IMR-90 (cell line): ENCODE data around the gene NRXN2. TPM values are rescaled to one million over a fixed set of nuclear protein-coding genes. Genes with fewer than 3 reads are reported as not detected.
A peak's percentile ranks its signal among the peaks of the same experiment; 100 is the strongest.

Experiments used
- ATAC-seq: fragments of 200-7000 bp; cut with Tn5 transposase; 2 replicates; pipeline ENCODE4 v1.9.1; 2020; ENCODE audit warnings: low read depth, mild to moderate bottlenecking, moderate library complexity
- BruUV-seq: library from RNA; stranded (reverse); fragments of 400-500 nt; replicated peaks from 2 replicates; lab custom pipeline; 2021; lab: Mats Ljungman, UMichigan
- CTCF ChIA-PET: fragments of 300-600 bp; formaldehyde crosslinking; extraction: SDS; loops from one replicate; lab custom pipeline; 2021; ENCODE audit warnings: antibody characterized with exemption; lab: Yijun Ruan, JAX
- POLR2A ChIA-PET: fragments of 300-600 bp; sonication (Branson Sonifier 250); formaldehyde crosslinking; loops from one replicate; lab custom pipeline; 2022; ENCODE audit warnings: antibody characterized with exemption; ENCODE audit not compliant: unreplicated experiment; lab: Charles Lee
- DNase-seq: peaks from one replicate; pipeline ENCODE4 v3.0.0; 2013
- H2AFZ ChIP-seq: replicated peaks from 2 replicates; pipeline ENCODE3; 2013; ENCODE audit warnings: low read length, mild to moderate bottlenecking; ENCODE audit not compliant: poor library complexity
- H2AK5ac ChIP-seq: 2 replicates; pipeline ENCODE4 v1.6.1; 2013; ENCODE audit warnings: low read depth, low read length, inconsistent platforms
- H2AK9ac ChIP-seq: replicated peaks from 2 replicates; pipeline ENCODE3; 2013; ENCODE audit warnings: mild to moderate bottlenecking, low read depth, low read length, moderate library complexity; ENCODE audit not compliant: poor library complexity
- H2BK120ac ChIP-seq: 2 replicates; pipeline ENCODE4 v1.6.1; 2013; ENCODE audit warnings: low read depth, low read length, inconsistent platforms
- H2BK15ac ChIP-seq: 3 replicates; pipeline ENCODE4 v1.6.1; 2013; ENCODE audit warnings: low read depth, low read length, inconsistent platforms
- H2BK20ac ChIP-seq: 2 replicates; pipeline ENCODE4 v1.6.1; 2013; ENCODE audit warnings: low read depth, mild to moderate bottlenecking, inconsistent platforms, low read length, moderate library complexity
- H2BK5ac ChIP-seq: 2 replicates; pipeline ENCODE4 v1.6.1; 2013; ENCODE audit warnings: mild to moderate bottlenecking, low read depth, low read length, inconsistent platforms; ENCODE audit not compliant: poor library complexity, severe bottlenecking
- H3K14ac ChIP-seq: replicated peaks from 2 replicates; pipeline ENCODE4 v1.6.1; 2013; ENCODE audit warnings: low read depth, low read length, inconsistent platforms
- H3K18ac ChIP-seq: 2 replicates; pipeline ENCODE4 v1.6.1; 2013; ENCODE audit warnings: low read depth, low read length, control low read depth
- H3K23ac ChIP-seq: 2 replicates; pipeline ENCODE4 v1.6.1; 2013; ENCODE audit warnings: low read depth, low read length, inconsistent platforms
- H3K27ac ChIP-seq: 2 replicates; pipeline ENCODE4 v1.5.1; 2013; ENCODE audit warnings: mild to moderate bottlenecking, control low read depth, low read length; ENCODE audit not compliant: insufficient read depth
- H3K27me3 ChIP-seq: 2 replicates; pipeline ENCODE4 v1.6.1; 2013; ENCODE audit warnings: low read length; ENCODE audit not compliant: control insufficient read depth, insufficient read depth
- H3K36me3 ChIP-seq: 2 replicates; pipeline ENCODE4 v1.6.1; 2013; ENCODE audit warnings: low read length, mixed read lengths; ENCODE audit not compliant: control insufficient read depth, insufficient read depth
- H3K4ac ChIP-seq: 2 replicates; pipeline ENCODE4 v1.6.1; 2013; ENCODE audit warnings: low read depth, low read length, inconsistent platforms
- H3K4me1 ChIP-seq: 2 replicates; pipeline ENCODE4 v1.6.1; 2013; ENCODE audit warnings: low read length, mixed read lengths; ENCODE audit not compliant: control insufficient read depth, insufficient read depth
- H3K4me2 ChIP-seq: 2 replicates; pipeline ENCODE4 v1.6.1; 2013; ENCODE audit warnings: low read depth, mild to moderate bottlenecking, control low read depth, low read length, moderate library complexity
- H3K4me3 ChIP-seq: 2 replicates; pipeline ENCODE4 v1.5.1; 2013; ENCODE audit warnings: low read depth, mild to moderate bottlenecking, control low read depth, low read length, moderate library complexity; ENCODE audit not compliant: insufficient read depth
- H3K56ac ChIP-seq: 2 replicates; pipeline ENCODE4 v1.6.1; 2013; ENCODE audit warnings: low read length, inconsistent platforms; ENCODE audit not compliant: insufficient read depth; ENCODE audit errors: extremely low read depth
- H3K79me1 ChIP-seq, 2 experiments: 2 replicates each; pipeline ENCODE4 v1.6.1; 2013; ENCODE audit warnings: low read length in 2 of 2, inconsistent platforms in 1 of 2, low read depth in 1 of 2
- H3K9ac ChIP-seq: 2 replicates; pipeline ENCODE4 v1.6.1; 2013; ENCODE audit warnings: low read depth, low read length, control low read depth
- H3K9me1 ChIP-seq: 2 replicates; pipeline ENCODE4 v1.6.1; 2013; ENCODE audit warnings: low read length, inconsistent platforms; ENCODE audit not compliant: insufficient read depth
- H3K9me3 ChIP-seq: 2 replicates; pipeline ENCODE4 v1.6.1; 2013; ENCODE audit warnings: low read length; ENCODE audit not compliant: control insufficient read depth, insufficient read depth
- H4K20me1 ChIP-seq: 2 replicates; pipeline ENCODE4 v1.6.1; 2013; ENCODE audit warnings: low read length, inconsistent platforms; ENCODE audit not compliant: insufficient read depth
- H4K5ac ChIP-seq: 2 replicates; pipeline ENCODE4 v1.6.1; 2013; ENCODE audit warnings: mild to moderate bottlenecking, low read depth, low read length, control low read depth
- H4K8ac ChIP-seq, 2 experiments: 2 replicates each; pipeline ENCODE4 v1.6.1; 2013; ENCODE audit warnings: low read depth in 2 of 2, low read length in 2 of 2, control low read depth in 1 of 2, inconsistent platforms in 1 of 2
- H4K91ac ChIP-seq: 2 replicates; pipeline ENCODE4 v1.6.1; 2013; ENCODE audit warnings: low read depth, low read length, inconsistent platforms; ENCODE audit not compliant: insufficient read depth
- BHLHE40 ChIP-seq: fragments of 150-350 bp; IDR thresholded peaks from 2 replicates; pipeline ENCODE4 v1.6.1; 2016; ENCODE audit warnings: mild to moderate bottlenecking, low read depth, low read length
- CHD1 ChIP-seq: IDR thresholded peaks from 2 replicates; pipeline ENCODE4 v1.6.1; 2012; ENCODE audit warnings: low read depth, low read length, improper control_type of control experiment
- FOS ChIP-seq: fragments of 150-350 bp; IDR thresholded peaks from 2 replicates; pipeline ENCODE4 v1.6.1; 2016; ENCODE audit warnings: low read depth, low read length
- MAZ ChIP-seq: IDR thresholded peaks from 2 replicates; pipeline ENCODE4 v1.6.1; 2012; ENCODE audit warnings: low read depth, mild to moderate bottlenecking, low read length, improper control_type of control experiment, moderate library complexity, borderline replicate concordance
- MXI1 ChIP-seq: IDR thresholded peaks from 2 replicates; pipeline ENCODE4 v1.6.1; 2012; ENCODE audit warnings: low read depth, mild to moderate bottlenecking, low read length, moderate library complexity, borderline replicate concordance
- NFE2L2 ChIP-seq: fragments of 150-350 bp; IDR thresholded peaks from 2 replicates; pipeline ENCODE4 v1.6.1; 2016; ENCODE audit warnings: low read depth, mild to moderate bottlenecking, low read length
- RAD21 ChIP-seq: IDR thresholded peaks from 2 replicates; pipeline ENCODE4 v1.6.1; 2012; ENCODE audit warnings: low read length, improper control_type of control experiment
- SMC3 ChIP-seq: fragments of 150-350 bp; IDR thresholded peaks from 2 replicates; pipeline ENCODE4 v1.6.1; 2016; ENCODE audit warnings: low read depth, mild to moderate bottlenecking, antibody characterized with exemption, low read length, moderate library complexity
- WGBS, 2 experiments: methylation state at CpG; one replicate each; pipeline versions ENCODE4 v1.1.5 to v1.1.7; 2013; ENCODE audit warnings: missing lambda C conversion rate in 2 of 2; ENCODE audit not compliant: insufficient read length in 1 of 2; ENCODE audit errors: extremely low coverage in 2 of 2; 5-methylcytosine and 5-hydroxymethylcytosine counted together
- dilution Hi-C: fragments of 300-500 bp; cut with HindIII; formaldehyde crosslinking; loops from one replicate; pipeline ENCODE4 v1.14.3; 2018; ENCODE audit warnings: low sequenced_read_pairs; ENCODE audit not compliant: unreplicated experiment
- in situ Hi-C: fragments of 300-500 bp; cut with MboI; formaldehyde crosslinking; loops from 3 replicates; pipeline ENCODE4 v1.14.3; 2019; ENCODE audit warnings: low sequenced_read_pairs, inconsistent platforms, mixed read lengths
- intact Hi-C: fragments of 100-400 bp; cut with micrococcal nuclease; formaldehyde crosslinking; loops from 2 replicates; pipeline ENCODE4 v1.10.0; 2022
- polyA plus RNA-seq, 3 experiments: library from polyadenylated mRNA; depleted of rRNA; stranded (reverse); fragments of >200 nt; gene quantifications; 2 replicates each; pipeline ENCODE4 v1.2.3, GENCODE V29; 2012; ENCODE audit warnings: low replicate concordance in 1 of 3
- total RNA-seq: library from RNA; depleted of rRNA; stranded (reverse); fragments of >200 nt; gene quantifications from 2 replicates; pipeline ENCODE4 v1.2.3, GENCODE V29; 2012
- TF ChIP-seq, protein P1 (sequence below): fragments of 150-350 bp; IDR thresholded peaks from 2 replicates; pipeline ENCODE4 v1.6.1; 2016; ENCODE audit warnings: low read depth, mild to moderate bottlenecking, low read length, moderate library complexity, borderline replicate concordance

The NRXN2 gene
- total and polyA plus RNA-seq, 2 of the 4 experiments (the other 2 are of a cell fraction): 0.18 to 0.22 TPM

DNA sequence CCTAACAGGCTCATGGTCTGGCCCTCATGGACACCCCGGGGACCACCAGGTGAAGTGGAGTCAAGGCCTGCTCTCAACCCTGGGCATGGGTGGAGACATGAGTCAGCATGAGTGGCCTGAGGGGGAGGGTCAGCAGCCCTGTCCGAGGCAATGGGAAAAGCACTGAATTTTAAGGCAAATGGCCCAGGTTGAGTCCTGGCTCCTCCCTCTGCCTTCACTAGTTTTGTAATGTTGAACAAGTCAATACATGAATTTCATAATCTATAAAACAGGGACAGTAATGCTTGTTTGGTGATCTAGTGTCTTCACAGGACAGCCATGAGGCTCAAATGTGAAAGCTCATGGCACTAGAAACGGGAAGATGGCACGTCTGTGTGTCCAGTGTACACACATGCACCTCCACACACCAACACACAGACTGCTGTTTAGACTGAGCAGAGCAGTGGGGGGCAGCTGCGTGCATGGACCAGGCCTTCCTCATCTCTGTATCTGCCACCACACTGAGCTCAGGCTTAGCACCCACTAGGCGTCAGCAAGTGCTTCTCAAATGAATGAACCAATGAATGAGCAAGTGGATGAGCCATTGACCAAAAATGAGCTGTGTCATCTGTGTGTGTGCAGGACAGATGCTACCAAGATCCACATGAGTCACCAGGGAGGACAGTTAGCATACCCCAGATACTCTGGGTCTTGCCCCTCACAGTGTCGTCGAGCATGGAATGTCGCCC lies 63.4 kb downstream of the NRXN2 start (continued):
- TF ChIP-seq, protein P1, sequence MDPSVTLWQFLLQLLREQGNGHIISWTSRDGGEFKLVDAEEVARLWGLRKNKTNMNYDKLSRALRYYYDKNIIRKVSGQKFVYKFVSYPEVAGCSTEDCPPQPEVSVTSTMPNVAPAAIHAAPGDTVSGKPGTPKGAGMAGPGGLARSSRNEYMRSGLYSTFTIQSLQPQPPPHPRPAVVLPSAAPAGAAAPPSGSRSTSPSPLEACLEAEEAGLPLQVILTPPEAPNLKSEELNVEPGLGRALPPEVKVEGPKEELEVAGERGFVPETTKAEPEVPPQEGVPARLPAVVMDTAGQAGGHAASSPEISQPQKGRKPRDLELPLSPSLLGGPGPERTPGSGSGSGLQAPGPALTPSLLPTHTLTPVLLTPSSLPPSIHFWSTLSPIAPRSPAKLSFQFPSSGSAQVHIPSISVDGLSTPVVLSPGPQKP: no peak
- TF ChIP-seq FOS: peak; percentile 75
- TF ChIP-seq CHD1: no peak

DNA sequence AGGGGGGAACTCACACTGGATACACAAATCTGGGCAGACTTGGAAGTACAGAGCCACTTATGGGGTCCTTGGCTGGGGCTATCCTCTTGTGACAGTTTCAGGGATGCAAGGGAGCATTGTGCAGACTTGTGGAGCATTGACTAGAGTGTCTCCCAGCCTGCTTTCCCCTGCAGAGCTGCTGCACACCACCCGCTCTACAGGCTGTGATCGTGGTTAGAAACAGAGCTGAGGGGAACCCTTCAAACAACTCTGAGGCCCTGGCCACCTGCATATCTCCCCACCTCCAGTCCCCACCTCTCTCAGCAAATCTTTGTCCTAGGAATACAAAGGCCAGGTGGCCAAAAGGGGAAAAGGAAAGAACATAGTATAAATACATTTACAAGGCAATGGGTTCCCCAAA lies 64.7 kb downstream of the NRXN2 start:
- CTCF ChIA-PET: interaction anchor here (2.1 kb wide), 1 partner anchor 8 kb away, joined by 9 read pairs; no protein-coding TSS in a partner anchor
- in situ Hi-C loops: no loop called here

More for the DNA sequence above, 64.7 kb downstream of the NRXN2 start:
- Histone ChIP-seq H2AK9ac (no peak overlapping the region), H2AK5ac (peak overlapping the region; percentile 43), H3K4ac (no peak overlapping the region), H4K8ac (no peak overlapping the region), H2BK20ac (no peak overlapping the region), H3K9me3 (no peaks in the 10 kb centered on the region), H4K20me1 (no peaks in the 10 kb centered on the region), H3K9me1 (peaks cover 17% of the 10 kb centered on the region), H3K79me1 (no peaks in the 10 kb centered on the region), H3K27ac (no peak overlapping the region), H3K9ac (no peak overlapping the region), H3K27me3 (peaks cover 10% of the 10 kb centered on the region; the same call in 1 of the 2 replicates), H3K14ac (no peak overlapping the region), H2AFZ (no peak overlapping the region), H4K5ac (no peak overlapping the region), H2BK120ac (no peak overlapping the region), H3K36me3 (no peaks in the 10 kb centered on the region), H2BK5ac (no peak overlapping the region), H3K4me1 (peaks cover 13% of the 10 kb centered on the region), H3K23ac (no peak overlapping the region), H3K56ac (no peak overlapping the region; the same call in 1 of the 2 replicates), H3K4me3 (no peak overlapping the region), H4K91ac (no peak overlapping the region), H3K18ac (no peak overlapping the region), H3K4me2 (no peak overlapping the region), H2BK15ac (no peak overlapping the region; the same call in 2 of the 3 replicates)
- ATAC-seq (no peak), DNase-seq (no peak)
- no TSS peak for BruUV-seq
- intact Hi-C loops: loop anchor here (10.0 kb wide), 1 partner anchor 453 kb away; the partner anchor contains the start of gene FERMT3
- POLR2A ChIA-PET: no interaction called here
- dilution Hi-C loops: no loop called here
- no peak for TF ChIP-seq CHD1
- no peak for TF ChIP-seq MAZ
- TF ChIP-seq NFE2L2: no peak
- TF ChIP-seq MXI1: no peak
- TF ChIP-seq SMC3: no peak
- TF ChIP-seq BHLHE40: no peak
- TF ChIP-seq RAD21: no peak
- WGBS, 2 experiments: no CpG with 5 or more reads among the region's 2 CpGs
